ENCODE results near the gene CAVIN4.

CAVIN4 gene, protein sequence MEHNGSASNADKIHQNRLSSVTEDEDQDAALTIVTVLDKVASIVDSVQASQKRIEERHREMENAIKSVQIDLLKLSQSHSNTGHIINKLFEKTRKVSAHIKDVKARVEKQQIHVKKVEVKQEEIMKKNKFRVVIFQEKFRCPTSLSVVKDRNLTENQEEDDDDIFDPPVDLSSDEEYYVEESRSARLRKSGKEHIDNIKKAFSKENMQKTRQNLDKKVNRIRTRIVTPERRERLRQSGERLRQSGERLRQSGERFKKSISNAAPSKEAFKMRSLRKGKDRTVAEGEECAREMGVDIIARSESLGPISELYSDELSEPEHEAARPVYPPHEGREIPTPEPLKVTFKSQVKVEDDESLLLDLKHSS

DNA sequence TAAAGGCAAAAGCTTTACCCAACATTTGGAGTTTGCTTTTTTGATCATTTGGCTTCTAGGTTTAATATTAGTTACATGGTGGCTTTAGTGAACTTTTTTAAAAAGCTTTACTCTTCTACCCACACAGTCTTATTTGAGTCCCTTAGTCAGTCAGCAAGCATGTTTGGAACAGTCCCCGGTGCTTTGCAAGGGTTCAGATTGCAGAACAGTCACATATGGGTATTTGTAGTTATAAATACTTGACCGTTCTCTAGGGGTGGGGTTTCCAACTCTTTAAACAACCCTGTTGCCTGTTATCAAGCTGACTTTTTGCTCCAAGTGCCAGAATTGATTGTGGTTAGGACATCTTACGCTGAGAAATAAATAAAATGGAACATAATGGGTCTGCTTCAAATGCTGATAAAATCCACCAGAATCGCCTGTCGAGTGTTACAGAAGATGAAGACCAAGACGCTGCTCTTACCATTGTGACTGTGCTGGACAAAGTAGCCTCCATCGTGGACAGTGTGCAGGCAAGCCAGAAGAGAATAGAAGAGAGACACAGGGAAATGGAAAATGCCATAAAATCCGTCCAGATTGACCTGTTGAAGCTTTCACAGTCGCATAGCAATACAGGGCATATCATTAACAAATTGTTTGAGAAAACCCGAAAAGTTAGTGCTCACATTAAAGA, at the start of gene CAVIN4:
Gene CAVIN4, plus strand, starts transcription at position 304 of the 673 bp plus-strand sequence. Its CDS starts 65 bp downstream, at position 369.
- DNase-seq, result no peak

DNA sequence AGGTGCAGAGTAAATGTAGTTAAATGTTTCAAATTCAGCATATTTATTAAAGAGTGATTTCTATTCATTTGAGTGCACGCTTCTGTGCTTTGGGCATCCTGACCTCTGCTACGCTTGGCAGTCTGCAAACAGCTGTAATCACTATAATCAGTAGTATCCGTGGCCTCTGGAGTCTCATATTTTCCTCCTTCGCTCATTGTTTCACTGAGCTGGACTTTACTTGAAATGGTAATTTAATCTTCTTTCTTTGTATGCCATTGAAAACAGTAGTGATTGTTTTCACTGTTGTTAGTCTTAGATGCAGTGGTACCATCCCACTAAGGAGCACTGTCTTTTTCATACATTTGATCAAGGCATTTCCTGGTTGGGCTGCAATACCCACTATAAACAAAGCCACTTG, 43.5 kb upstream of the CAVIN4 start:
- no peak for DNase-seq

DNA sequence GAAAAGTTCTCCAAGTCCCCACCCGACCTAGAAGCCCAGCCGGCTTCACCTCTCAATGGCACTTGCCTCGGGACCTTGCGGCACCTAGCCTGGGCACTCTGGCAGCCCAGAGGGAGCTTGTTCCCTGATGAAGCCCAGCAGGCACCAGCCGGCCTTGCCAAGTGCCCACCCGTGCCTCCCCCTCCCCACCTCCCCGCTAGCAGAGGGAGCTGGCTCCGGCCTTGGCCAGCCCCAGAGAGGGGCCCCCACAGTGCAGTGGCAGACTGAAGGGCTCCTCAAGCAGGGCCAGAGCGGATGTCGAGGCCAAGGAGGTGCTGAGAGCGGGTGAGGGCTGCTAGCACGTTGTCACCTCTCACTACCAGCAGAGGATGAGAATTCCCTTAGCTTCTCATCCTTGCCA, 37.6 kb upstream of the CAVIN4 start:
- no peak for DNase-seq

DNA sequence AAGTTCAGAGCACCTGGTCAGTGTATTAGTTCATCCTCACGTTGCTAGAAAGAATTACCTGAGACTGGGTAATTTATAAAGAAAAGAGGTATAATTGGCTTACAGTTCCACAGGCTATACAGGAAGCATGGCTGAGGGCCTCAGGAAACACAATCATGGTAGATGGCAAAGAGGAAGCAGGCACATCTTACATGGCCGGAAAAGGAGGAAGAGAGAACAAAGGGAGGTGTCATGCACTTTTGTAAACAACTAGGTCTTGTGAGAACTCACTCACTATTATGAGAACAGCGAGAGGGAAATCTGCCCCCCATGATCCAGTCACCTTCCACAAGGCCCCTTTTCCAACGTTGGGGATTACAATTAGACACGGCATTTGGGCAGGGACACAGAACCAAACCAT, 28.8 kb upstream of the CAVIN4 start:
- no peak for DNase-seq

DNA sequence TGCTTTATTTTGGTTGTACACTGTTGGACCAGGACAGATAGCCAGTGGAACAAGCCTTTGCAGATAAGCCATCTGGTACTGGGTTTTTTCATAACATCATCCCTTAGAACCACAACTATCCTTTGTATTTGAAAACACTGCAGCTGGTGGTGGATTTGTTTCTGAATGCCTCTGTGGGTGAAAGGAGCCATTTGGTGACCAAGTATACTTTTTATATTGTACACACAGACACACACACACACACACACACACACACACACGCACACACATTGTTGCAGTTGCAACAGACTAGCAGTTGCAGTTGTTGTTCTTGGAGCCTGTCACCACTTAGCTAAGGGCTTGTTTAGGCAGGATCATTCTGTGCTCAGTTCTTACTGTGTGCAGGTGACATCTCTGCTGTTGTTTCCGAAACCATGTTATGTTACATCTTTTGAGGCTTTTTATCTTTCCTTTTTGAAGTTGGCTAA, 22.9 kb upstream of the CAVIN4 start:
- no peak for DNase-seq

DNA sequence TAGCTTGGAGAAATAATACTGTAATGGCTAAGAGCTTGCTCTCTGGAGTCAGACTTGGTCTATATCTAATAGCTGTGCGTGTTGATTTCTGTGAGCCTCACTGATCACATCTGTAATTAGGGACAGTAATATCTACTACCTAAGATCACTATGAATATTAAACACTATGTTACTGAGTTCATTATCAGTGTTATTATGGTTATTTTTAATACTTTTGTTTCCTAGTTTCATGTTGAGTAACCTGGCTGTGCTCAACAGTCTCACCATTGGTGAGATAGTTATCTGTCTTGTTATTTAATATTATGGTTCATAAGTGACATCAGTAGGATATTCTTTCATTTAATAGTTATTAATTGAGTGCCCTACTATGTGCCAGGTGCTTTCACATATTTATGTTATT, 22.4 kb upstream of the CAVIN4 start:
- DNase-seq, result no peak

DNA sequence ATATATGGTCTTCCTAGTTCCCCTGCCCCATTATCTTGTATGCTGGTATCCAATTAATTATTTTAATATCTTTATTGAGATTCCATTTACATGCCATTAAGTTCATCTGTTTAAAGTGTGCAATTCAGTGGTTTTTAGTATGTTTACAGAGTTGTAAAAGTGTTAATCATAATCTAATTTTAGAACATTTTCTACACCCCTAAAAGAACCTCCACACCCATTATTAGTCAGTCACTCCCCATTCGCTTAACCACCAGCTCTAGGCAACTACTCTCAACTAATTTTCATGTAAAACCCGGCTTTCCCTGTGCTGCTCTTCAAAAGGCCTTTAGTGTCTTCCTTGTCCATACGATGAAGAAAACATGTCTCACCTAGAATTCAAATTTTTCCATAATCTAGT, 20.8 kb upstream of the CAVIN4 start:
- no peak for DNase-seq

DNA sequence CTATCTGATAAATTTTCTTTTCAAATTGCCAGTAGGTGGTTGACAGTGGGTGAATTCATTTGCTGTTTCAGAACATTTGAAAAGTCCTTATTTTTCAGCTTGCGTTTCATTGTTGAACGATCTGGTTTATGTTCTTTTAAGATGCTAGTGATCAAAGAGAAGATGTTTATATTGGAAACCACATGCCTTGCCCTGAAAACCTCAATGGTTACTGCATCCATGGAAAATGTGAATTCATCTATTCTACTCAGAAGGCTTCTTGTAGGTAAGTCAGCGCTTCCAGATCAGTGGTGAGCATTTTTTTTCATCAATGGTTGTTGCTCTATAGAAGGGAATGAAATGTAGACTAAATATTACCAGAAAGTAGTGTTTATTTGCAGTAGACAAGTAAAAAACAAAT, 16.6 kb upstream of the CAVIN4 start:
- no peak for DNase-seq

DNA sequence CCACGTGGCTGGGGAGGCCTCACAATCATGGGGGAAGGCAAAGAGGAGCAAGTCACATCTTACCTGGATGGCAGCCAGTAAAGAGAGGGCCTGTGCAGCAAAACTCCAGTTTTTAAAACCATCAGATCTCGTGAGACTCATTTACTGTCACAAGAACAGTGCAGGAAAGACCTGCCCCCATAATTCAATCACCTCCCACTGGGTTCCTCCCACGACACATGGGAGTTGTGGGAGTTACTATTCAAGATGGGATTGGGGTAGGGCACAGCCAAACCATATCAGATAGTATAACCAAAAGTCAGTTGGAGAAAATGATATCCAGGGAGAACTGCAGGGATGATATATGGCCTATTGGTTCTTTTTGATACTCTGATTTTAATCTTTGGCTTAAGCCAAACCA, 10.0 kb upstream of the CAVIN4 start:
- DNase-seq, result no peak

DNA sequence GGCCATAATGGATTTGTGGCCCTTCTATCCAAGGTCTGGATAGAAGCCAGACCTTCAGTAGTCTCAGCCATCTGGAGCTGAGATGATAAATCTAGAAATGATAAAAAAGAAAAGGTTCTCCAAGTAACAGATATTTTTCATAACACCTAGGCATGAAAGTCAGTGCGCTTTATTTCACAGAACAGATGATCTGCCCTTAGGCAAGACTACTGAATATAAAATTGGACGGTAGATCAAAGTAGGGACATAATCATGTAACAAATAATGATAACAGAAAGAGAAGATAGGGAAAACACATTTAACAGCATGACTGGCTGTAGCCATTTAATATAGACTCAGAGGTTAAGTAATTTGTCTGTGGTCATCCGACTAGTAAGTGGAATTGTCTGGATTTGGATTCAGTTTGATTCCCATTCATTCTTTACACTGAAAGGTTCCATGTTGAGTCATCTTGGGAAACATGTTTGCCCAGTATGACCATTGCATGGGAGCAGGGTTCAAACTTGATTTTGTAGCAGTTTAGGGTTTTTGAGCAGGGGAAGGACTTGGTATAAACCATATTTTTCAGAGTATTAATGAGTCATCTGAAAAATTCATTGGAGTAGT, 4.1 kb upstream of the CAVIN4 start:
- no peak for DNase-seq

DNA sequence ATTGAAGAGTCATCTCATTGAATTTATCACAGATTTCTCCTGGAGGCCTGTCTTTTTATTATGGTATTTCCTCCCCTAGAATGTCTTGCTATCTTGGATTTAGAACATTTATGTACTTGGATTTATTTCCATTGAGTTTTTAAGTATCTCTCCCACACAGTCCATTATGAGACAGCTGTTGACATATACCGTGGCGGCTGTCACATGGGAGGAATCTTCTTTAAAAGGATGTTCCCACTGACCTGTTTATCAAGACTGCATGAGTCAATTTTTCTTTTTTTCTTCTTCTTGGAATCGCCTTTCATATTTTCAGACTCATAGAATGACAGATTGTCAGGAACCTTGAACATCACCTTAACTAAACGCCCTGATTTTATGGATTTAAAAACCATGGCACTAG, 2.9 kb upstream of the CAVIN4 start:
- DNase-seq, result no peak

DNA sequence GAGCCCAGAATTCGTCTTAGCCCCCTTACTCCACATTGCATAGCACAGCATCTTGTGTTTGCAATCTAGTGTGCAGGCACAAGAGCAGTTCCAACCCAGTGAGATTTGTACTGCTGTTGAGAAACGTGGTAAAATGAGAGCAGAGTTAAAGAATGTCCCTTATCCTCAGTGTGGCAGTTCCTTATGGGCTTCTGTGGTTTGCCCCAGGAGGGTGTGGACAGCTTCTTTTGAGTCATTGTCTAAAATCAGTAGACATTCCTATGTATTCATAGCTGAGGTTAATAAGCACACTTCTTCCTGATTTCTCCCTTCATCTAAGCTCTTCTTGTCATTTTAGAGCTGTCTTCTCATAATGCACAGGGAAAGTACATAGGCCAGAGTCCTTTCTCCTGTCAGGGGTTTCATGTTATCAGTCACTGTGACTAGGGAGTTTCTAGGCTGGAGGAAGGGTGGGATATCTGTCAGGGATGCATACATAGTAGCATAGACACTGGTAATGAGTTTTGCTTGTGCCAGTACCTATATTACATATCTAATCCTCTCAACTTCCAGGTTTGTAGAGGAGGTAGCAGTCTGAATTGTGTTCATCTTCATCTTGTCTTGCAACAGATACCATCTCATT, 2.0 kb upstream of the CAVIN4 start:
- no peak for DNase-seq

DNA sequence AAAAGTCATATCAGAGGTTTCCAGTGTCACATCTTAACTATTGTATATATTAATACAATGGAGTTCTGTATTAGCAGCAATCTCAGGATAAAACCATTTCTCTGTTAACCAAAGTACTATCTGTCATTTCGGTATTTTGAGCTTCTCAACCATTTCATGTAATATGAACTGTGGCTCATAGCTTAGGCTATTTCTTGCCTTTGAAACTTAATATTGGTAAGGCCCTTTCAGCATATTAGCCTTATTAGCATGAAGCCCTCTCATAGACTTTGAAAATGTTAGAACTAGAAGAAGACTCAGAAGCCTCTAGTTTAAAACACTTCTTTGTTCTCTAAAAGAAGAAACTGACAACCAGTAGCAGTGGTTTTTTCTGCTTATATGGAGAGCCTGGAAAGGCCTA, 731 bp downstream of the CAVIN4 start:
- DNase-seq, result no peak

DNA sequence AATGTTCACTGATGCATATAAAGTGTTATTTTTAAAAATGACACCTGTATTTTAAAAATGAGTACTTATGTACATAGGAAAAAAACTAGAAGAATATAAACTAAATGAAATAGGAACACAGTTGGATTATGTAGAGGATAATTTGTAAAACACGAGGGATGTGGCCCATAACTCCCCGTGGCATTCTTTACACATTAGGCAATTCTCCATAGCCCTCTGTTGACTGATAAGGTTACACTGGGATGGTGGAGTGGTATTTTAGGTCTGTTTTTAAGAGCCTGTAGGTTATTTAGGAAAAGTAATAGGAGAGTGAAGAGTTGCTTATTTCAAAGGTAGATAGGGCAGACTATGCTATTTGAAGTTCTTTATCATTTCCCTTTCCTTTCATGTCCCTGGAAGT, 1.8 kb downstream of the CAVIN4 start:
- DNase-seq, result no peak

DNA sequence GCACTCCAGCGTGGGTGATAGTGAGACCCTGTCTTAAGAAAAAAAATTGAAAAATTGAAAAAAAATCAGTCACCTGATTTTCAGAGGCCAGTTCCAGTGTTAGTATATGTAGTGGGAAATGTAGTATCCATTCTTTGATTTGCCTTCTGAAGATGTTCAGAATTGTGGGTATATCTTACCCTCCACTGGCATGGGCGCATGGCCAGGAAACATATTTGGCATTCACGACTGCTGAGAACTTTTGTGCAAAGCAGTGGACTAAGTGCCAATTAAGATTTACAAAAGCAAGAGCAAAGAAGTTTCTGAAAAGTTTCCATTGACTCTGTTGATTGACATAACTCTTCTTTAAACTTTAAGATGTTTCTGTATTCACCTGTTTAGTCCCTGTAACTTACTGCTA, 2.4 kb downstream of the CAVIN4 start:
- DNase-seq, result no peak

DNA sequence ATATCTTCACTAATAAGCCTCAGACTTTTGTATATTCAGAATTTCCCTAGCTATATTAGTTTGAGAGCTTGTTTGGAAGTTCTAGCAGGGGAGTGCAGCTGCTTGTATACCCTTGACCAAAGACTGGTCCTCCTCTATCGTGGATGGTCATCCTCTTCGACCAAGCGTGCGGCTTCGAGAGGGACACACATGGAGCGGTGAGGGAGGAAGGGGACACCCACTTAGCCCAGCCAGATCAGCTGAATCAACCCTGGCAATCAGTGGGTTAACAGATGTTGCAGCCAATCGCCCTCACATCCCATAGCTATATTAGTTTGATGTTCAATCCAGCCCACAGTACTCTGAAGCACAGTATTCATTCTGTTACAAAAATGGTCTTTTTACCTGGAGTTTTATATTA, 3.2 kb downstream of the CAVIN4 start:
- DNase-seq, result no peak

DNA sequence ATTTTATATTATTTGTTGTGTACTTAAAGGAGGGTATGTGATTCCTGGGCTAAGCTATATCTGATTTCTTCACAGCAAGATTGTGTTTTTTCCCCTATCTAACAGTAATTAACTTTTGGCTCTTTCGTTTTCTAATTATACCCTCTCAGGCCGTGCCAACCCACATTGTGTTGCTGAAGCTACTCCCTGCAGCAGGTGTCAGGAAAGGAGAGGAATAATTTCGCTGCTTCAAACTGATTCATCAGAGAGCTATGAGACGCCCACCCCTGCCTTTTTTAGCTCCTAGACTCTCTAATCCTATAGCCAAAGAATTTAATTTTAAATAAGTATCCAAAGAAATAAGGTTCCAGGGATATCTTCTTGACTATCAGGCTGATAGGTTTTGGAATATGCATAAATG, 3.8 kb downstream of the CAVIN4 start:
- no peak for DNase-seq

DNA sequence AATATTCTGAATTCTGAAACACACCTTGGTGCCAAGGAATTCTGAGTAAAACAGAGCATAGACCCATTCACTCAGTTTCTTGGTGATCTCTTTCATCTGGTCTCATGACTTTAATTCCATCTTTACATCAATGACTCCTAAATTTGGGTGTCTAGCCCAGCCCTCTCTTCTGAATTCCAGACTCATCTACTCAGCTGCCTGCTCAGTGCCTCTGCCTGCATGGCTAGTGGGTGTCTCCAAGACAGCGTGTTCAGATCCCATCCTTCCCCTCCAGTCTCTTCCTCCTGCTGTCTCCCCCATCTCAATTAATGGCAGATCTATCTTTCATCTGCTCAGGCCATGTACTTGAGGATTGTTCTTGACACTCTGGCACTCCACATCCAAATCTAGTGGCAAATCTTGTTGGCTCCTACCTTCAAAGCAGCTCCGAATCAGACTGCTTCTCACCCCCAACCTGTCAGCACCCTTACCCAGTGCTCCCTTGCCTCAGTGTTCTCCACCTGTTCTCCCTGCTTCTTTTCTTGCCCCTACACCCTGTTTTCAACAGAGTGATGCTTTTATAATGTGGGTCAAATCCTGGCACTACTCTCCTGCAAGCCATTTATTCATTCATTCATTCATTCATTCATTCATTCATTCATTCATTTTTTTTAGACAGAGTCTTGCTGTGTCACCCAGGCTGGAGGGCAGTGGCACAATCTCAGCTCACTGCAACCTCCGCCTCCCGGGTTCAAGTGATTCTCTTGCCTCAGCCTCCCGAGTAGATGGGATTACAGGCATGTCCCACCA, 5.3 kb downstream of the CAVIN4 start:
- DNase-seq, result no peak

DNA sequence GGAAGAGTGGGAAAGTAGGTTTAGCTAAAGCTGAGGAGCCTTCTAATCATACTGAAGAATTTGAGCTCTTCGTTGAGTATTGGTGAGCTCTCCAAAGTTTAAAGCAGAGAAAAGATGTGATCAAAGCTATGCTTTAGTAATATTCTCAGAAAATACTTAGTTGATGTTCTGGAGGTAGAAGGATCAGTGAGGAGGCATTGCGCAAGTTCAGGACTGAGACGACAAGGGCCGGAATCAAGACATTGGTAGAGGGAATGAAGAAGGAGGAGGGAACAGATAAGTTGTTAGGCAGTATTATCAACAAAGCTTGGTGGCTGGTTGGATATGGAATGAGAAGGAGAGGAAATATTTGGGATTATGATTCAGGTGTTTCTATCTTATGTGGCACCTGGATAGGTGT, 7.1 kb downstream of the CAVIN4 start:
- DNase-seq, result no peak

DNA sequence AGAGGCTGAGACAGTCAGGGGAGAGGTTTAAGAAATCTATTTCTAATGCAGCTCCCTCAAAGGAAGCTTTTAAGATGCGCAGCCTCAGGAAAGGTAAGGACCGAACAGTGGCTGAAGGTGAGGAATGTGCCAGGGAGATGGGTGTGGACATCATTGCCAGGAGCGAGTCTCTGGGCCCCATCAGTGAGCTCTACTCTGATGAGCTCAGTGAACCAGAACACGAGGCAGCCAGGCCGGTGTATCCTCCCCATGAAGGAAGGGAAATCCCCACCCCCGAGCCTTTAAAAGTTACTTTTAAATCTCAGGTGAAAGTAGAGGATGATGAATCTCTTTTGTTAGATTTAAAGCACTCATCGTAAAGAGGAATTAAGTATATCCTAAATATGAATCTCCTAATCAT, 8.2 kb downstream of the CAVIN4 start:
- DNase-seq, result no peak

DNA sequence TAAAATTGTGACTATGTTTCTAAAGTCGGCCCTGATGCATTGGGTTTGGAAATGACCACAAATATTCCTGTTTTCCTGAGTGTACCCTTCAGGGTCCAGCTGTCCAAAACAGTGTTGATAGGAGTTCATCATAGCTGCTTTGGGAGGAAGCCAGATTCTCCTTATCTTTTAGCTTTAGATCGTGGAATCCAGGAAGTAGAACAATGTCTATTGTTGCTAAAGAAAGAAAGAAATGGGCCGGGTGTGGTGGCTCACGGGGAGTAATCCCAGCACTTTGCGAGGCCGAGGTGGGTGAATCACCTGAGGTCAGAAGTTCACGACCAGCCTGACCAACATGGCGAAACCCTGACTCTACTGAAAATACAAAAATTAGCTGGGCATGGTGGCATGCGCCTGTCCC, 9.5 kb downstream of the CAVIN4 start:
- DNase-seq, result no peak

DNA sequence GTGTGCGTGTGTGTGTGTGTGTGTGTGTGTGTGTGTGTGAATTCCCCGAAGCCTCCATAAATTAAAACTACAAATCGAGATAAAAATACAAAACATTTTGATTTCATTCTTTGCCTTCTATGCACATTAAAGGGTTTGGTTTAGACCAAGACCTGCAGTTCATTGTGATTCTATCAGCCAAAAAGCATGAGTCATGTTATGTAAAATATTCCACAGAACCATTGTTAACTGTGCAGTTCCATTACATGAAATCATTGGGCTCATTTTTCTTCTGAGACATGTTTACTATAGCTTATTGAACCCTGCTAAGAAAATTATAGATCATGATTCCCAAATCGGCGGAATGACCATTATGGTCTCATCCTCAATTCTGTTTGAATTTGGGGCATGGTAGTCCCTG, 11.7 kb downstream of the CAVIN4 start:
- DNase-seq, result no peak

DNA sequence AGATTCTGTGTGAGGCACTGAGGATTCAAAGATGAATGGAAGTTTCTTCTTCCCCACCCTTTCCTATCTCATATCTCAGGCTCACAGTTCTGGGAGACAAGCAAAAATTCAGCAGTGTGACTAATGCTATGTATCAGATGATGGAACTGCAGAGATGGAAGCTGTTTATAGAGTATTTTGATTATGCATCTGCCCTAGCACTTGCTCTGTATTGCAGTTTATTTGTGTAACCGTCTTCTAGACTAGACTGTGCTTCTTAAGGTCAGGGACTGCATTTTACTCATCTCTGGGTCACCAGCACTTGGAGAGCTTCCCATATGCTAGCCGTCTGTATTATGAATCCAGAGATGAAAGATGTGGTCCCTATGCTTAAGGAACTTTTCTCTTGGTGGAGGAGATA, 12.6 kb downstream of the CAVIN4 start:
- no peak for DNase-seq

Data from activated CD4-positive, CD25-positive, alpha-beta regulatory T cell treated with anti-CD3 and anti-CD28 coated beads, Interleukin-2, amount 50 U/mL, for 72 hours (primary cell).